Nephron progenitor cell (in vitro differentiated cells): Measurements from ENCODE around the gene HYAL4.

ENCODE experiments used
- DNase-seq: peaks from one replicate; pipeline ENCODE4 v3.0.0; 2021
- H3K27ac Mint-ChIP-seq: 2 replicates; pipeline ENCODE4 v1.8.0; 2021; ENCODE audit warnings: mild to moderate bottlenecking, moderate library complexity, mixed read lengths
- H3K27me3 Mint-ChIP-seq: 2 replicates; pipeline ENCODE4 v1.8.0; 2021; ENCODE audit warnings: mild to moderate bottlenecking, low read depth, mixed read lengths; ENCODE audit not compliant: poor library complexity
- H3K36me3 Mint-ChIP-seq: 2 replicates; pipeline ENCODE4 v1.8.0; 2021; ENCODE audit warnings: low read depth, mixed read lengths
- H3K4me1 Mint-ChIP-seq: 2 replicates; pipeline ENCODE4 v1.8.0; 2021; ENCODE audit warnings: mixed read lengths
- H3K4me3 Mint-ChIP-seq: 2 replicates; pipeline ENCODE4 v1.8.0; 2021; ENCODE audit warnings: mild to moderate bottlenecking, moderate library complexity, mixed read lengths
- H3K9me3 Mint-ChIP-seq: 2 replicates; pipeline ENCODE4 v1.8.0; 2021; ENCODE audit warnings: mild to moderate bottlenecking, moderate library complexity, mixed read lengths
- TF ChIP-seq, protein P1 (sequence below): fragments of 200-600 bp; sonication (generic); IDR thresholded peaks from 2 replicates; pipeline ENCODE4 v1.5.0; 2021; ENCODE audit warnings: antibody characterized with exemption

The HYAL4 gene

DNA sequence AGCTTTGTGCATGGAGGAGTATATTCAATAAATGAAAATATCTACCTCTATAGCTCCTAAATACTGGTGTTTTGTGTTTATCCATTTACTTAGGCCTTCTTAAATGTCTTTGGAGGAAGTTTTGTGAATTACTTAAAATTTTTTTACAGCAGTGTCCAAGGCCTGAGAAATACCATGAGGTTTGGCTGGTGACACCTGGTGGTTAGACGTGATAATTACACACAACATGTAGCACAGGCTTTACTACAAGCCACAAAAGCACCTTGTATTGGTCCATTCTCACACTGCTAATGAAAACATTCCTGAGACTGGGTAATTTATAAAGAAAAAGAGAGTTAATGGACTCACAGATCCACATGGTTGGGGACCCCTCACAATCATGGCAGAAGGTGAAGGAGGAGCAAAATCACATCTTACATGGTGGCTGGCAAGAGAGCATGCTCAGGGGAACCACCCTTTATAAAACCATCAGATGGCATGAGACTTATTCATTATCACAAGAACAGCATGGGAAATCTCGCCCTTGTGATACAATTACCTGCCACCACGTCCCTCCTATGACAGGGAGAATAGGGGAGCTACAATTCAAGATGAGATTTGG is 20.6 kb downstream of the HYAL4 start:
- Mint-ChIP-seq H3K9me3 (peaks cover 12% of the 10 kb centered on the region), H3K27ac (no peak overlapping the region), H3K36me3 (peaks cover 4% of the 10 kb centered on the region)

DNA sequence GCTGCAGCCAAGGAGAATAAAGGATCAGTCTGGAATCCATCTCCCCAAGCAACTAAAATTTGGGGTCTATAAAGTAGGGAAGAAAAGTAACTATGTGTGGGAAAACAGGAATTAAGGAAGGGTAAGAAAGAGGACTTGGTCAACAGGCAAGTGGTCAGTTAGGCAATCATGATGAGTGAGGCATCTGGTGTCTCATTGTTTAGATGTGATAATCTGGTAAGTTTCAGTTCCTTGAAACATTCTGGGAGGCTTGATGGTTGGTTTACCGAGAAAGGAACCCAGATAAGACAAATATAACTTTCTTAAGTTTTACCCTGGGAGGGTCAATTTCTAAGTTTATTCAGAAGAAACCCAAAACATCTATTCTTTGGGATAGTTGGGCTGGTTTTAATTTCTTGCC is 22.3 kb downstream of the HYAL4 start:
- Mint-ChIP-seq H3K36me3 (peaks cover 4% of the 10 kb centered on the region), H3K4me1 (peaks cover 11% of the 10 kb centered on the region), H3K4me3 (no peak overlapping the region), H3K27me3 (no peaks in the 10 kb centered on the region), H3K27ac (no peak overlapping the region), H3K9me3 (peaks cover 12% of the 10 kb centered on the region)
- TF ChIP-seq, protein P1, sequence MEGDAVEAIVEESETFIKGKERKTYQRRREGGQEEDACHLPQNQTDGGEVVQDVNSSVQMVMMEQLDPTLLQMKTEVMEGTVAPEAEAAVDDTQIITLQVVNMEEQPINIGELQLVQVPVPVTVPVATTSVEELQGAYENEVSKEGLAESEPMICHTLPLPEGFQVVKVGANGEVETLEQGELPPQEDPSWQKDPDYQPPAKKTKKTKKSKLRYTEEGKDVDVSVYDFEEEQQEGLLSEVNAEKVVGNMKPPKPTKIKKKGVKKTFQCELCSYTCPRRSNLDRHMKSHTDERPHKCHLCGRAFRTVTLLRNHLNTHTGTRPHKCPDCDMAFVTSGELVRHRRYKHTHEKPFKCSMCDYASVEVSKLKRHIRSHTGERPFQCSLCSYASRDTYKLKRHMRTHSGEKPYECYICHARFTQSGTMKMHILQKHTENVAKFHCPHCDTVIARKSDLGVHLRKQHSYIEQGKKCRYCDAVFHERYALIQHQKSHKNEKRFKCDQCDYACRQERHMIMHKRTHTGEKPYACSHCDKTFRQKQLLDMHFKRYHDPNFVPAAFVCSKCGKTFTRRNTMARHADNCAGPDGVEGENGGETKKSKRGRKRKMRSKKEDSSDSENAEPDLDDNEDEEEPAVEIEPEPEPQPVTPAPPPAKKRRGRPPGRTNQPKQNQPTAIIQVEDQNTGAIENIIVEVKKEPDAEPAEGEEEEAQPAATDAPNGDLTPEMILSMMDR: no peak
- DNase-seq: no peak

More for the DNA sequence above, 20.6 kb downstream of the HYAL4 start:
- Mint-ChIP-seq H3K4me1 (peaks cover 11% of the 10 kb centered on the region), H3K27me3 (no peaks in the 10 kb centered on the region), H3K4me3 (no peak overlapping the region)
- peak; percentile 35 for DNase-seq
- TF ChIP-seq, protein P1: peak; percentile 70

DNA sequence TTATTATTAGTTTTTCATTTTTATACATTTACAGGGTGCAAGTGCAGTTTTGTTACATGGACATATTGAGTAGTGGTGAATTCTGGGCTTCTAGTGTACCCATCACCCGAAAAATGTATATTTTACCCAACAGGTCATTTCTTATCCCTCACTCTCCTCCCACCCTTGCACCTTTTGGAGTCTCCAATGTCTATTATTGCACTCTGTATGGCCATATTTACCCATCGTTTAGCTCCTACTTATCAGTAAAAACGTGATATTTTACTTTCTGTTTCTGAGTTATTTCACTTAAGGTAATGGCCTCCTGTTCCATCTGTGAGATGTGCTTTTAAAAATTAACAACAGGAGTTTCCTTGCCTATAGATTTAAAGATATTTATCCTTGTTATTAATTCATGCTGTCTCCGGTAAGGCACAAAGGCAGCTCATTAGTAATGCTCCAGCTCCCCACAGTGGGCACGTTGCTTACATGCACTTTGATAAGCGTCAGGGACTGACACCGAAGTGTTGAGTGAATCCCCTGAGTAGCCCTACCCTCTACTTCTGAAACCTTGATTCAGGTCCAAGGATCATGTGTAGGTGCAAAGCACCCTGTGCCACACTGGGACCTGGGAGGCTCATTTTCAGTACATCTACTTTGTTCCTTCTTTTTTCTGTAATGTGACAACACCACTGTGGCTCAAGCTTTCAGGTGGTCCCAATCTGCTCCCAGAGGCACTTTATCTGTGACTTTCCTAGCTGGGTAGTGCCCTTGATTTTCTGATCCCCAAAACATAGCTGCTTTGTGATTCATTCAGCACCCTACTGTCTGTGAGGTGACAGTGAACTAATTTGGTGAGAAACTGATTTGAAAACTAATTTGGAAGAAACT is 27.3 kb downstream of the HYAL4 start:
- no peaks in the 10 kb centered on the region for H3K27me3 Mint-ChIP-seq
- DNase-seq: peak; percentile 33
- no peak overlapping the region for H3K27ac Mint-ChIP-seq
- H3K4me1 Mint-ChIP-seq: no peaks in the 10 kb centered on the region
- TF ChIP-seq, protein P1: peak; percentile 44
- H3K36me3 Mint-ChIP-seq: no peaks in the 10 kb centered on the region
- H3K9me3 Mint-ChIP-seq: peaks cover 1% of the 10 kb centered on the region
- H3K4me3 Mint-ChIP-seq: no peak overlapping the region

DNA sequence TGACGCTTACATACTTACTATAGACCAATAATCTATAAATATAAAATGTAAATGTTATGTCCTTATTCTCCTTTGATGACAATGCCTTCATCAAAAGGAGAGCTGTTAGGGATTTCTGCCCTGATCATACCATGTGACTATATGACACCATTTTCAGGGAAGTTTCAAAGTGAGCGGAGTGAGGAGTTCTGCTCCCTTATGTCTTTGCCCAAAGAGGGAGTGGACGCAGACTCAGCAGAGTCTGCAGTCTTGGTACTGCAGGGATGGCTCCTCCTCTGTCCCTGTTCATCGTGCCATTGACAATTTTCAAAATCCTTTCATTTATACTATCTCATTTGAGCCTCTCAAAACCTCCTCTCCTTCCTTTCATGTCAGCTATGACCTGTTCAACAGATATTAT is 27.9 kb downstream of the HYAL4 start:
- Mint-ChIP-seq H3K36me3 (no peaks in the 10 kb centered on the region), H3K4me3 (no peak overlapping the region), H3K4me1 (no peaks in the 10 kb centered on the region), H3K27me3 (no peaks in the 10 kb centered on the region), H3K27ac (no peak overlapping the region), H3K9me3 (no peaks in the 10 kb centered on the region)
- DNase-seq: no peak
- TF ChIP-seq, protein P1: no peak

DNA sequence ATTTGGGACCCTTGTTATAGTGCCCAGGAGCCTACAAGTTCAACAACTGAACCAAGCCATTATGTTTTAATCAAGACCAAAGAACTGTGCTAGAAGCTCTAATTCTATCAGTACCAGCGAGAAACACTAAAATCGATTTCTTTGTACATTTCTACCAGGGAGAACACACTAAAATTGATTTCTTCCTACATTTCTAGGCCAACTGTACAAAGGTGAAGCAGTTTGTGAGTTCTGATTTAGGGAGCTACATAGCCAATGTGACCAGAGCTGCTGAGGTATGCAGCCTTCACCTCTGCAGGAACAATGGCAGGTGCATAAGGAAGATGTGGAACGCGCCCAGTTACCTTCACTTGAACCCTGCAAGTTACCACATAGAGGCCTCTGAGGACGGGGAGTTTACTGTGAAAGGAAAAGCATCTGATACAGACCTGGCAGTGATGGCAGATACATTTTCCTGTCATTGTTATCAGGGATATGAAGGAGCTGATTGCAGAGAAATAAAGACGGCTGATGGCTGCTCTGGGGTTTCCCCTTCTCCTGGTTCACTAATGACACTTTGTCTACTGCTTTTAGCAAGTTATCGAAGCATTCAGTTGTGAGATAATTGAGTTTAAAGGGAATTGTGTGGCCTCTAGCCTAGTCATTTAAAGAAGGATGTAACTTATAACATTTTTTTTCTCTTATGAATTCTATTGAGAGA is 31.7 kb downstream of the HYAL4 start:
- no peaks in the 10 kb centered on the region for H3K27me3 Mint-ChIP-seq
- H3K9me3 Mint-ChIP-seq: no peaks in the 10 kb centered on the region
- no peaks in the 10 kb centered on the region for H3K36me3 Mint-ChIP-seq
- H3K27ac Mint-ChIP-seq: no peak overlapping the region
- no peaks in the 10 kb centered on the region for H3K4me1 Mint-ChIP-seq
- no peak overlapping the region for H3K4me3 Mint-ChIP-seq
- no peak for DNase-seq
- TF ChIP-seq, protein P1: no peak
